Measurements from ENCODE around the gene PEX13.
"Not testable (repeated sequence)": the region's sequence is repeated elsewhere in the genome, so short reads cannot be mapped to it uniquely, and the experiment has no call there.

The PEX13 gene, protein sequence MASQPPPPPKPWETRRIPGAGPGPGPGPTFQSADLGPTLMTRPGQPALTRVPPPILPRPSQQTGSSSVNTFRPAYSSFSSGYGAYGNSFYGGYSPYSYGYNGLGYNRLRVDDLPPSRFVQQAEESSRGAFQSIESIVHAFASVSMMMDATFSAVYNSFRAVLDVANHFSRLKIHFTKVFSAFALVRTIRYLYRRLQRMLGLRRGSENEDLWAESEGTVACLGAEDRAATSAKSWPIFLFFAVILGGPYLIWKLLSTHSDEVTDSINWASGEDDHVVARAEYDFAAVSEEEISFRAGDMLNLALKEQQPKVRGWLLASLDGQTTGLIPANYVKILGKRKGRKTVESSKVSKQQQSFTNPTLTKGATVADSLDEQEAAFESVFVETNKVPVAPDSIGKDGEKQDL

GRCh38 chr2:61017556-61018317 lies at the start of gene PEX13, which contains the start of gene PUS10:
PEX13 (plus strand) TSS chr2:61017720; CDS start chr2:61017760, 40 bp downstream.
PUS10 (minus strand) TSS chr2:61018255; CDS start chr2:61011890, 6,365 bp downstream.
- DNase-seq, result no peak

- DNase-seq, result no peak
Observed at GRCh38 chr2:60972889-60973656, 44.4 kb upstream of the PEX13 start.

DNA sequence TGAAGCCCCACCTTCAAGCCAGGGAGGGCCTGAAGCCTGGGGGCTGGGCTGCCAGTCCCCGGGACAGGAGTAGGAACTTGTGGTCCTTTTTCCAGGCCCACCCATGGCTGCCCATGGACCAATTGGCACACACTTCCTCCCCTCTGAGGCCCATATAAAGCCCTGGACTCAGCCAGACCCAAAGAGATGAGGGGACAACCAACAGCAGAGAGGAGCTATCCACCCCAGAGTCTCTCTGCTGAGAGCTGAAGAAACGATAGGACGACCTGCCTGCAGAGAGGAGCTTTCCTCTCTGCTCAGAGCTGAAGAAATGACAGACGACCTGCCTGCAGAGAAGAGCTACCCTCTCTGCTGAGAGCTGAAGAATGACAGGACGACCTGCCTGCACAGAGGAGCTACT lies 43.8 kb upstream of the PEX13 start:
- DNase-seq, result no peak

GRCh38 chr2:60974652-60975051 lies 42.9 kb upstream of the PEX13 start:
- DNase-seq, result no peak

GRCh38 chr2:60976256-60976850 lies 41.2 kb upstream of the PEX13 start:
- DNase-seq, result no peak

DNA sequence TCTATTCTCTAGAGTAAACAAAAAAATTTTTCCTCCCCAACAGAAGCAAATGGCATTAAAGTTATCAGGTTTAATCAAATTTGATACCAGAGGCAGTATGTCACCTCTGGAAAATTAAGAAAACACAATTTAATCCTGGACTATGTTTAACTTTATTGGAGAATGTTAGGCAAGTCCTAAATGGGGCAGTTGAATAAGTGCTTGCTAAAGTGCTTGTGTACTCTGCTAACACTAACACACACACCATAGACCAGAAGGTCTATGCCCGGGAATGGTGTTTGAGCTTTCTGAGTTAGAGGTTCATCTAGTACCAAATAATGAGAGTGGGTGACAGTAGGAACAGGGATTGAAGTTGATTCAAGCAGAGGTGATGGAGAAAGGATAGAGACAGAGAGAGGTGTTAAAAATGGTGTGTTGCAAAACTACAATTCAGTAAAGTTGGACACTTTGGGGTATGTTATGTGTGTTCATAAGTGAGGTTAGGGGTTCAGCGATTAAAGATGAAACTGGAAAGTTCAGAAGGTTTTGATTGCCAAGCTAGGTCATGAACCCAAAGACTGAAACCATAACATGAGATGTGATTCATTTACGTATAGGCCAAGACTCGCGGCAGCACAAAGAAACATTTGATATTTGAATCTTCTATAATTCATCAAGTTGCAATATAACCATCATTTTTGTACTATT lies 40.5 kb upstream of the PEX13 start:
- DNase-seq, result no peak

- DNase-seq, result no peak
Observed at GRCh38 chr2:60977562-60977895, 40.0 kb upstream of the PEX13 start.

- DNase-seq, result no peak
Observed at GRCh38 chr2:60979231-60979630, 38.3 kb upstream of the PEX13 start.

- no peak for DNase-seq
Observed at GRCh38 chr2:60980071-60980815, 37.3 kb upstream of the PEX13 start.

- not testable (repeated sequence) for DNase-seq
Observed at GRCh38 chr2:60982066-60982465, 35.5 kb upstream of the PEX13 start.

- DNase-seq, result no peak
Observed at GRCh38 chr2:60984720-60985119, 32.8 kb upstream of the PEX13 start.

GRCh38 chr2:60987041-60987440 lies 30.5 kb upstream of the PEX13 start:
- no peak for DNase-seq

- not testable (repeated sequence) for DNase-seq
Observed at GRCh38 chr2:60987656-60988055, 29.9 kb upstream of the PEX13 start.

DNA sequence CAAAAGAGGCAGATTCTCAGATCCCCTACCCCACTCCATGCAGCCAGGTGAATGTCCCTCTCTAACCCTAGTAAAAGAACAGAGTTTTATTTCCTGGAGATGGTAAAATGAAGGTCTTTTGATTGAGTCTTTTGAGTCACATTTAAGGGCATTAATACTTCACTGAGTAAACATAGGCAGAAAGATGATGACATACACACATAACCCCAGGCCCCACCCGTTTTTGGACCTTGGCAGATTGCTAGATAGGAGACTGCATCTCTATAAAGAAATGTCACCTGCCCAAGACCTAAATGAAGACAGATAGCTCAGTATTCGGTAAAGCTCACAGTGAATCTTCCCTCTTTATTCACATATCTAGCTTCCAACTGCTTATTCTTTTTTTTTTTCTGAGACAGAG lies 28.3 kb upstream of the PEX13 start:
- no peak for DNase-seq

DNA sequence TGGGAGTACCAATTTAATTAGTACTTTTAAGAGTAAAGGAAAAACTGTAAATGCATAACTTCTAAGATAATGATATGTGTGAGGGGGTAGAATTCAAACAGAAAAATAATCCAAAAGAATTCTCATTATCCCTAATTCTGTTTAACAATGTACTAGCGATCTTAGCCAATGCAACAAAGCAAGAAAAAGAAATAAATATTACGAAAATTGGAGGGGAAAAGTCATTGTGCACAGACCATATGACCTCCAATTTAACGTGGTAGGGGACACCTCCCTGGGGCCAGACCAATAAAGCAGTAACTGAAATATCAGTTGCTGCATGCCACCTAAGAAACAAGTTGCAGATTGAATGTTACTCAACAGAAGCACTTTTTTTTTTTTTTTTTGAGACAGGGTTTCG lies 25.9 kb upstream of the PEX13 start:
- no peak for DNase-seq

DNA sequence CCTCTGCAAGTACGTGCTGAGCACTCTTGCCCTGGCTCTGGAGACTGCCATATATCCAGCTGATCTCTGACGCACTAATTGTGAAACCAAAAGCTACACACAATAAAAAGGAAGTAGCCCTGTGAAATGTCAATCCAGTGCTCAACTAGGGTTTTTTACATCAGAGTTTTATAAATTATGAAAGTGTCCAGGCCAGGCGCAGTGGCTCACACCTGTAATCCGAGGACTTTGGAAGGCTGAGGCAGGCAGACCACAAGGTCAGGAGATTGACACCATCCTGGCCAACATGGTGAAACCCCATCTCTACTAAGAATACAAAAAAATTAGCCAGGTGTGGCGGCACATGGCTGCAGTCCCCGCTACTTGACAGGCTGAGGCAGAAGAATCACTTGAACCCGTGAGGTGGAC lies 24.5 kb upstream of the PEX13 start:
- no peak for DNase-seq

DNA sequence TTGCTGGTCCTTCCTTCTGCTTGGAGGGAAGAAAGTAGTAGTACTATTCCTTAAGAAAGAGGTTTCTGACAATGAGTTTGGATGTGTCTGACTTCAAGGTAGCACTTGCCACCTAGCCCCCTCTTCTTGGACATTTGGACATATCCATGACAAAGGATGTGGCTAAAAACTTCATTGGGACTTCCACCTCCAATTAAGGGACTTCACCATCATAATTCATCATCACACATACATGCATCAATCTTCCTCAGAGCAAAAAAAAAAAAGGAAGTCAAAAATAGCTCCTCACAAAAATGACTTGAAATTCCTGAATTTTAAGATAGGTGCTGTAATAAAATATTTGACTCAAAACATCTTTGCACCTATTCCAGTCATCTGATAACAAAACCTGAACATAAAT lies 23.4 kb upstream of the PEX13 start:
- DNase-seq, result no peak

DNA sequence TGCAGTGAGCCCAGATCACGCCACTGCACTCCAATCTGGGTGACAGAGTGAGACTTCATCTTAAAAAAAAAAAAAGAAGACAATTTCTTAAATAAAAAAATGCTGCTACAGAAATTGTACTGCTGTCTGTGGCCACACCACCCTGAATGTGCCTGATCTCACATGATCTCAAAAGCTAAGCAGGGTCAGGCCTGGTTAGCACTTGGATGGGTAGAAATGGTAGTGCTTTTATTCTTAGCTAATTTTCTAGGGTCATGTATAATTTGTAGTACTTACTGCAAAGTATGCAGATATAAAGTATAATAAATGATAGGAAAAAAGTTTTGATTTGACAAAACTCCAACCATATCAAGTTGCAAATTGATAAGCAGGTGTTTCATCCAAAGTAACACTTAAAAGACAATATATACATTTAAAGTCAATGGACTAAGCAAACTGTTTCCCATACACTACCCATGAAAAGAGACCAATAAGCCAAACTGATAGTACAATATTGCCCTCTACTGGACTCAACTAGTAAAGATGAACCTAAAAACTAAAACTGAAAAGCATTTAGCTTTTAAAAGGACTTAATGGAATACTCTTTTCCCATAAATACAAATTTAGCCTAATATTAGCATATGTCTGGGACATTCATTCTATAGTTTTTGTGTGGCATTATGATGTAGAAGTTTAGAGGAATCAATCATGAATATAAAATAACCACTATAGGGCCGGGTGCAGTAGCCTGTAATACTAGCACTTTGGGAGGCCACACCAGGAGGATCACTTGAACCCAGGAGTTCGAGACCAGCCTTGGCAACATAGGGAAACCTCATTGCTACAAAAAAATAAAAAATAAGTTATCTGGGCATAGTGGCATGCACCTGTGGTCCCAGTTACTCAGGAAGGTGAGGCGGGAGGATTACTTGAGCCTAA lies 18.6 kb upstream of the PEX13 start:
- peak; percentile 64 for DNase-seq

GRCh38 chr2:61005736-61006135 lies 11.8 kb upstream of the PEX13 start:
- DNase-seq, result no peak

GRCh38 chr2:61006486-61007105 lies 10.9 kb upstream of the PEX13 start:
- DNase-seq, result no peak
